Right lobe of liver (tissue), 4 donors: ENCODE measurements around the gene ZNG1A.
"Not testable (repeated sequence)": the region's sequence is repeated elsewhere in the genome, so short reads cannot be mapped to it uniquely, and the experiment has no call there.

Experiments
- CTCF ChIP-seq, 4 donors: fragments of 200-600 bp in 3 of 4; fragments of 450-650 bp in 1 of 4; IDR thresholded peaks; one replicate each; pipeline versions ENCODE4 v1.5.1 to v1.8.0; 2016 to 2022; ENCODE audit warnings: antibody characterized with exemption in 4 of 4, mild to moderate bottlenecking in 2 of 4
- POLR2A ChIP-seq: fragments of 450-650 bp; IDR thresholded peaks from one replicate; pipeline ENCODE4 v1.6.1; 2017; ENCODE audit warnings: antibody characterized with exemption, mild to moderate bottlenecking
- donor health status: DM: no; HTN: no; CAD: no.
- donor health status: DM: no; HTN: no; CAD: no.
- donor health status: DM: no; HTN: yes; CAD: no.

GRCh38 chr9:78333-78732, 100.5 kb downstream of the ZNG1A start:
- TF ChIP-seq CTCF (IDR thresholded peaks at IDR 0.05); POLR2A: not testable (repeated sequence)
